ENCODE measurements around the gene PDCD4. TPM values are rescaled to one million over a fixed set of nuclear protein-coding genes. Genes with fewer than 3 reads are reported as not detected.

PDCD4 gene
- total and polyA plus RNA-seq, 2 of the 13 experiments (the other 11 are each of a cell fraction or from before 2014, with no cell fraction given): 22.8 to 56.2 TPM

DNA sequence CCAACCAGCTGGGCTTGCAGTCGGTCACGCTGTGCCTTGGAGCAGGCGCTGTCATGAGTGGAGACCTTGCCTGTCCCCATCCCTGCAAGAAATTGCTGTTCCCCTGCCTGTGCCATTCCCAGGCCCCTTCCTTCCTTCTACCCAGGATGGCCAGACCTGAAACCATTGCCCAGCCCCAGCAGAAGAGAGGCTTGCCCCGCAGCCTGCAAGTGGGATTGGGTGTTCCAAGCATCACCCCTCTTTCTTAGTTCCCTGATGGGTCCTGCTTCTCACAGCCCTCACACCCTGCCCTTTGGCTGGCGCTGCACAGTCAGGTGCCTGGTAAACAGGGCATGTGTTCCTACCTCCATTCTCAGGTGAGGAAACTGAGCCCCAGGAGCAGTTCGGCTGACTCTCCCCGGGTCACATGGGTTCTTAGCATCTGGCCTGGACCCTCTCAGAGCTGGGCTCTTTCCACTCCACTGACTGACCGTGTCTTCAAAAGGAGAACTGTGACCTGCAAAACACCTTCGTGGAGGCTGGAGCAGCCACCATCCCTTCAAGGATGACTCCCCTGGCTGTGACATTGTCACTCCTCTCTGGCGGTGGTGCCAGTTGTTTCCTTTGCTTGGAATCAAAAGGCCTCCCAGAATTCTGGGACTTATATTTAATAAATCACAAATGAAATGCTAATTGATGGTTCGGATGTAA is 41.9 kb upstream of the PDCD4 start:
- FAIRE-seq (no peak), DNase-seq (ENCODE audit: low spot score) (no peak), ATAC-seq (no peak)
- H3K9ac ChIP-seq (ENCODE audit: insufficient read depth, low read depth, low read length): no peak overlapping the region
- peaks cover 73% of the 10 kb centered on the region for H3K4me1 ChIP-seq (ENCODE audit: insufficient read depth, low read length)
- no peaks in the 10 kb centered on the region for H3K9me3 ChIP-seq (ENCODE audit: low read length)
- intact Hi-C loops (cut with micrococcal nuclease; ENCODE audit: unreplicated experiment): loop anchor here (5.0 kb wide), 1 partner anchor 42 kb away; the partner anchor contains the start of gene PDCD4
- POLR2A ChIA-PET: interaction anchor here (1.3 kb wide), 1 partner anchor 42 kb away, joined by 5 read pairs; the partner anchor contains the start of gene PDCD4
- WGBS (ENCODE audit: low lambda C conversion rate): 39% methylated on average over 10 of the region's 11 CpGs
- no peaks in the 10 kb centered on the region for H4K20me1 ChIP-seq (ENCODE audit: insufficient read depth, low read length)
- no peak for TF ChIP-seq ZNF746 (CRISPR knock-in tag; IDR thresholded peaks at IDR 0.05)
- TF ChIP-seq TSC22D2 (CRISPR knock-in tag; IDR thresholded peaks at IDR 0.05; ENCODE audit: borderline replicate concordance): no peak
- TF ChIP-seq MEIS2 (CRISPR knock-in tag; IDR thresholded peaks at IDR 0.05): no peak
- no peak for TF ChIP-seq ELF4 (CRISPR knock-in tag; IDR thresholded peaks at IDR 0.05; ENCODE audit: borderline replicate concordance)
- no peak for TF ChIP-seq ZNF674 (CRISPR knock-in tag; IDR thresholded peaks at IDR 0.05; ENCODE audit: low read depth)
- TF ChIP-seq NCOA1 (CRISPR knock-in tag; IDR thresholded peaks at IDR 0.05): no peak
- TF ChIP-seq MTF2 (CRISPR knock-in tag; IDR thresholded peaks at IDR 0.05; ENCODE audit: borderline replicate concordance): no peak
- TF ChIP-seq RBM39 (IDR thresholded peaks at IDR 0.05; ENCODE audit: low read depth, low read length, poor library complexity, severe bottlenecking): no peak
- TF ChIP-seq ASH2L (IDR thresholded peaks at IDR 0.05; ENCODE audit: insufficient read length, low read depth, low read length): no peak
- no peak for TF ChIP-seq PHF5A (CRISPR knock-in tag; IDR thresholded peaks at IDR 0.05; ENCODE audit: low read depth, unreplicated experiment)
- TF ChIP-seq KDM3A (CRISPR knock-in tag; IDR thresholded peaks at IDR 0.05; ENCODE audit: low read depth): no peak
- TF ChIP-seq PHF20 (CRISPR knock-in tag; IDR thresholded peaks at IDR 0.05): no peak
- no peak for TF ChIP-seq SIX1 (CRISPR knock-in tag; IDR thresholded peaks at IDR 0.05; ENCODE audit: borderline replicate concordance)
- TF ChIP-seq ZNF367 (CRISPR knock-in tag; IDR thresholded peaks at IDR 0.05; ENCODE audit: borderline replicate concordance): no peak
- no peak for TF ChIP-seq ATM (IDR thresholded peaks at IDR 0.05; ENCODE audit: borderline replicate concordance)
- H2AFZ ChIP-seq (ENCODE audit: low read length): no peak overlapping the region
- CTCF ChIA-PET (ENCODE audit: low intra/inter-chr PET ratio, low total read pairs): no interaction called here
- in situ Hi-C loops (cut with HindIII; ENCODE audit: extremely low pct_ligation_motif_present, low pct_unique_long_range_greater_than_20kb): no loop called here
- no peaks in the 10 kb centered on the region for H3K36me3 ChIP-seq (replicated peaks in 1 of 2; ENCODE audit: control insufficient read depth in 1 of 2, insufficient read depth in 2 of 2, low read length in 2 of 2)
- no peak overlapping the region for H3K27ac ChIP-seq (ENCODE audit: extremely low read length, insufficient read depth, low read length)
- no peaks in the 10 kb centered on the region; a peak in 2 of 5 replicates for H3K27me3 ChIP-seq (ENCODE audit: control insufficient read depth in 1 of 2, insufficient read depth in 2 of 2, low read length in 2 of 2)
- no TSS peak for BruUV-seq (replicated peaks)
- no peaks in the 10 kb centered on the region for H3K79me2 ChIP-seq (ENCODE audit: insufficient read depth, low read length)
- H3K4me2 ChIP-seq (ENCODE audit: low read depth, low read length): no peak overlapping the region
- no peak overlapping the region for H3K4me3 ChIP-seq (replicated peaks in 1 of 3; ENCODE audit: insufficient read depth in 1 of 3, low read depth in 2 of 3, low read length in 3 of 3)
